Adrenal gland (tissue), 12 donors: ENCODE data around the gene ALDH3B2. TPM values are rescaled to one million over a fixed set of nuclear protein-coding genes. Genes with fewer than 3 reads are reported as not detected.
A peak's percentile ranks its signal among the peaks of the same experiment; 100 is the strongest.

Experiments
- DNase-seq, 7 donors: peaks; one replicate each; pipeline ENCODE4 v3.0.0-alpha.2; 2019 to 2020
- H3K27ac ChIP-seq, 5 donors: fragments of 200-600 bp; sonication (generic) in 4 of 5; 1 replicate in 3 of 5; 2 replicates in 2 of 5; pipeline versions ENCODE4 v1.5.1 to v1.8.0; 2016 to 2020; ENCODE audit warnings: mild to moderate bottlenecking in 1 of 5
- H3K27me3 ChIP-seq: fragments of 200-600 bp; 2 replicates; pipeline ENCODE4 v1.8.0; 2021
- H3K36me3 ChIP-seq, 2 donors: fragments of 200-600 bp; replicated peaks in 1 of 2; 1 replicate in 1 of 2; 2 replicates in 1 of 2; pipeline versions ENCODE4 v1.5.1 to v1.8.0; 2018 to 2022
- H3K4me1 ChIP-seq, 2 donors: fragments of 200-600 bp; replicated peaks in 1 of 2; 1 replicate in 1 of 2; 2 replicates in 1 of 2; pipeline versions ENCODE4 v1.5.1 to v1.8.0; 2018 to 2021
- H3K4me3 ChIP-seq, 4 donors: fragments of 200-600 bp; sonication (generic) in 3 of 4; one replicate each; pipeline ENCODE4 v1.5.1; 2016 to 2018
- H3K9me3 ChIP-seq, 3 donors: fragments of 200-600 bp; sonication (generic) in 1 of 3; replicated peaks in 1 of 3; 1 replicate in 2 of 3; 2 replicates in 1 of 3; pipeline versions ENCODE4 v1.5.1 to v1.8.0; 2016 to 2021
- POLR2A ChIP-seq, 2 donors: fragments of 450-650 bp; IDR thresholded peaks; one replicate each; pipeline ENCODE4 v1.6.1; 2017; ENCODE audit warnings: antibody characterized with exemption in 2 of 2, mild to moderate bottlenecking in 2 of 2, moderate library complexity in 1 of 2
- WGBS, 4 donors: extraction: QIAGEN DNeasy Blood & Tissue Kit in 2 of 4; methylation state at CpG; one replicate each; pipeline versions ENCODE4 v1.1.5 to v1.1.7; 2013 to 2017; 5-methylcytosine and 5-hydroxymethylcytosine counted together
- intact Hi-C, 2 donors: fragments of 100-400 bp; cut with DNase I; formaldehyde crosslinking; loops; one replicate each; pipeline versions ENCODE4 v1.14.1 to v1.15.0; 2022 to 2023
- polyA plus RNA-seq, 3 donors: library from polyadenylated mRNA; stranded (reverse); fragments of 200-250 nt in 2 of 3; fragments of 350-450 nt in 1 of 3; fragmentation: Illumina TruSeq in 1 of 3; extraction: RNeasy Lipid Tissue Mini Kit (QIAGEN cat#74804) in 1 of 3; gene quantifications; one replicate each; pipeline ENCODE4 v1.2.3, GENCODE V29; 2013 to 2014
- total RNA-seq, 9 donors: library from RNA; depleted of rRNA in 4 of 9; stranded (reverse); fragments of >200 nt in 4 of 9; fragments of 120-200 nt in 1 of 9; fragmentation: NEBNext Ultra II Directional in 1 of 9; extraction: Animal tissue kit (Norgen Biotek cat#: 25700) in 1 of 9; gene quantifications; one replicate each; pipeline versions ENCODE4 v1.1.0 to v1.2.4, GENCODE V29; 2013 to 2023
- TF ChIP-seq, protein P1 (sequence below), 6 experiments: fragments of 450-650 bp in 4 of 6; fragments of 200-600 bp in 2 of 6; sonication (generic) in 1 of 6; IDR thresholded peaks; 1 replicate in 5 of 6; 2 replicates in 1 of 6; pipeline versions ENCODE4 v1.5.1 to v1.8.0; 2016 to 2021; ENCODE audit warnings: antibody characterized with exemption in 6 of 6, mild to moderate bottlenecking in 2 of 6, moderate library complexity in 1 of 6
- donor health status: healthy with polysubstance abuse.
- donor health status: Bipolar disorder and iron deficiency.
- donor health status: DM: yes; HTN: yes; CAD: no.
- donor health status: DM: no; HTN: no; CAD: no.
- donor health status: DM: no; HTN: no; CAD: no.
- donor health status: DM: yes; HTN: yes; CAD: no.

ALDH3B2 gene
- total and polyA plus RNA-seq, 12 donors: 0.10 TPM; not detected in 11

DNA sequence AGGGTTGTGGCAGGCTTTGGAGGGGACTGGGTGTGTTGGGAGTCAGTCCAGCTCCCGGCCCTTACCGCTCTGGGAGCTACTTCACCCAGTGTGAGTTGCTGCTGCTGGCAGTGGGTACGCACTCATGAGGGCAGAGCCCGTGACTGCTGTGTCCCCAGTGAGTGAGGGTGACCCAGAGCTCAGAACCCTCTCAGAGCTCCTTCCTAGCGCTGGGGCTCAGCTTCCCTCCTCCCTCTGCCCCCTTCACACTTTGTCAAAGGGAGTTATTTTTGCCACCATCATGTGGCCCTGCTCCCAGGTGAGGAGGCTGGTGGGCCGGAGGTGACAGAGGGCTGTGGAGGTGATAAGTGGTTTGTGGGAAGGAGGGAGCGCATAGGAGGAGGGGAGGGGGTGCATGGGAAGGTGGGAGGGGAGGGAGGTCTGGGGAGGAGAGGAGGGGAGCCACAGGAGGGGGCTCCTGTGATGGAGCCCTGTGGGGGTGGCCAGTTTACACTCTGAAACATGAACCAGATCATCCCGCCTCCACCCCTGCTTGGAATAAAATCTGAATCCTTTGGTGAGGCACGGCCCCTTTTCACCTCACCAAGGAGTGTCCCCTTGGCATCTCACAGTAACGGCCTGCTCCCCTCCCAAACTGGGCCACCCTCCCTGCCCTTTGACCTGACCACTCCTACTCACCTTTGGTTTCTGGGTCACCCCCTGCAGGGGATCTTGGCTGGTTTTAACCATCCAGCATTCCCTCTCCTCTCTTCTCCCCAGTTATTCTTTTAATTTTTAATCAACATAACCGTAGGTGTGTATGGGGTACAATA is 57.8 kb downstream of the ALDH3B2 start:
- TF ChIP-seq, protein P1, sequence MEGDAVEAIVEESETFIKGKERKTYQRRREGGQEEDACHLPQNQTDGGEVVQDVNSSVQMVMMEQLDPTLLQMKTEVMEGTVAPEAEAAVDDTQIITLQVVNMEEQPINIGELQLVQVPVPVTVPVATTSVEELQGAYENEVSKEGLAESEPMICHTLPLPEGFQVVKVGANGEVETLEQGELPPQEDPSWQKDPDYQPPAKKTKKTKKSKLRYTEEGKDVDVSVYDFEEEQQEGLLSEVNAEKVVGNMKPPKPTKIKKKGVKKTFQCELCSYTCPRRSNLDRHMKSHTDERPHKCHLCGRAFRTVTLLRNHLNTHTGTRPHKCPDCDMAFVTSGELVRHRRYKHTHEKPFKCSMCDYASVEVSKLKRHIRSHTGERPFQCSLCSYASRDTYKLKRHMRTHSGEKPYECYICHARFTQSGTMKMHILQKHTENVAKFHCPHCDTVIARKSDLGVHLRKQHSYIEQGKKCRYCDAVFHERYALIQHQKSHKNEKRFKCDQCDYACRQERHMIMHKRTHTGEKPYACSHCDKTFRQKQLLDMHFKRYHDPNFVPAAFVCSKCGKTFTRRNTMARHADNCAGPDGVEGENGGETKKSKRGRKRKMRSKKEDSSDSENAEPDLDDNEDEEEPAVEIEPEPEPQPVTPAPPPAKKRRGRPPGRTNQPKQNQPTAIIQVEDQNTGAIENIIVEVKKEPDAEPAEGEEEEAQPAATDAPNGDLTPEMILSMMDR (IDR thresholded peaks at IDR 0.05): no peak
- TF ChIP-seq POLR2A (IDR thresholded peaks at IDR 0.05): no peak
- Histone ChIP-seq H3K9me3 (no peaks in the 10 kb centered on the region), H3K4me3 (no peak overlapping the region), H3K27ac (no peak overlapping the region), H3K4me1 (no peaks in the 10 kb centered on the region), H3K36me3 (peaks cover 0 to 8% of the 10 kb centered on the region in 2 donors), H3K27me3 (peaks cover 9% of the 10 kb centered on the region)
- intact Hi-C loops: no loop called here
- WGBS, 4 donors: 33 to 38% (median 36%) methylated on average over 5 to 11 of the region's 11 CpGs
- no peak for DNase-seq

DNA sequence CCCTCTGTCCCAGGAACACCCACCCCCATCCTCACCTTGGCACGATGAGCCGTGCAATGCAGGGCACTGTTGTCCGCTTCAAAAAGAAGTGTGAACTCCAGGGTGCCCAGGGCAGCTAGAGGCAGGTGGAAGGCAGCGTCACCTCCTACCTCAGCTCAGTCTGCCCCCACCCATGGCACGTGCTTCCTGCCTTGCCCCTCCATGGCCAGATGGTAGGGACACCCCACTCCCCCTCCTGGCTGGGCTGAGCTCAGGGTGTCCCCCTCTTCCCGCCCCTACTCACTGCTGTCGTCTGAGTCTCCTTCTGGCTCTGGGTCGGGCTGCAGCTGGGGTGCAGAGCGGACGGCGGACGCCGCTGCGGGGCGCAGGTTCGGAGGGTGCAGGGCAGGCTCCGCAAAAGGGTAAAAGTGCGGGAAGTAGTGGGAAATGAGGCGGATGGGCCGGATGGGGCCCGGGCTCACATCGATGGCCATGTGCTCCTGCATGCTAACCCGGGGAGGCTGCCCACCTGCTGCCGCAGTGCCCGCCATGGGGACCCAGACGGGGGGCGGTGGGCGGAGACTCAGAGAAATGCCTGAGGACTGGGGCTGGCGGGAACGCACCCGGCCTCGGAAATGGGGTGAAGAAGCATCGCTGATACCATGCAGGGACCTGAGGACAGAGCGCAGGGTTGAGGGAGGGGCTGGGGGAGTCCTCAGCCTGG is 58.5 kb downstream of the ALDH3B2 start:
- no peaks in the 10 kb centered on the region for H3K9me3 ChIP-seq
- peaks cover 9% of the 10 kb centered on the region for H3K27me3 ChIP-seq
- no peak overlapping the region for H3K4me3 ChIP-seq
- peaks cover 0 to 16% of the 10 kb centered on the region in 2 donors for H3K36me3 ChIP-seq
- WGBS, 4 donors: 22 to 46% (median 26%) methylated on average over 31 to 34 of the region's 34 CpGs
- no peak for DNase-seq
- H3K4me1 ChIP-seq: no peaks in the 10 kb centered on the region
- no peak overlapping the region for H3K27ac ChIP-seq
- TF ChIP-seq, protein P1 (IDR thresholded peaks at IDR 0.05): no peak
- no peak for TF ChIP-seq POLR2A (IDR thresholded peaks at IDR 0.05)
- intact Hi-C loops: no loop called here

DNA sequence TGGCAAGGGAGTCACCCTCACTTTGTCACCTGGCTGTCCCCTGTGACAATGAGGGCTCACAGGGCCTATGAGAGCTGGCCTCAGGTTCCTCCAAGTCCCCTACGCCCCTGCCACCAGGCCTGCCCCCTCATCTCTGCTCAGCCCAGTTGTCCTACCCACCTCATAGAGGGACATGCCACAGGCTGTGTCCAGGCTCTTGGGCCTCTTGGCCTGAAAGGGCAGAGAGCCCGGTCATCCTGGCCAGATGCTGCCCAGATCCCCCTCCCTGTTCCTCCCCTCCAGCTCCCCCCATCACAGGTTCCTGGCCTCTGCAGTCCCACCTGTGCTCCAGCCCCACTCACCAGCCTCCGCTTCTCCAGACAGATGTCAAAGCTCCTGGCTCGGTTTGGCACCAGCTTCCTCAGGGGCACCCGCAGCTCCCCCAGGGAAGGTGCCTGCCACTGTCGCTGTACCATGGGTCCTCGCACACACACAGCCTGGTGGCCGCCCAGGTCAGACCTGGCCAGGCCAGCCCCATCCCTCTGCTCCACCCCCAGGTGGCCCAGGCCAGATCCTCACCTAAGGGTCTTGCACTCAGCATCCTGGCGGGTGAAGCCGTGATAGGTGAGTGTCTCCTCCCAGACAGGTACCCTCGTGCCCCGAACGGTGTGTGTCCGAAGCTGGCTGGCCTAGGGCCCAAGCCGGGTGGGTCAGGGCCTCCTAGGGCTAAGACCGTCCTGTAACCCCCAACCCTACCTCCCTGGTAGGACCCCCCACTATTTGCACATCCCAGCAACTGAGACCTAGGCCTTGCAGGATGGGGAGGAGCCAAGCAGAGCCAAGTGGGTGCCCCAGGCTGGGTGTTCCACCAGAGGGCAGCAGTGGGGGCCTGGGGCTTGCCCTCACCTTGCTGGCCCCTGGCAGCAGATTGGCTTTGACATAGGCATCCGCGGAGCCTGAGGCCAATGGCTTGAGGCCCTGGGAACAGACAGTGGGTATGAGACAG is 59.4 kb downstream of the ALDH3B2 start:
- Histone ChIP-seq H3K4me3 (no peak overlapping the region), H3K27me3 (peaks cover 9% of the 10 kb centered on the region), H3K36me3 (peaks cover 0 to 24% of the 10 kb centered on the region in 2 donors), H3K9me3 (no peaks in the 10 kb centered on the region), H3K27ac (peak overlapping the region in 1 of 5 donors; percentile 11), H3K4me1 (no peaks in the 10 kb centered on the region)
- TF ChIP-seq, protein P1 (IDR thresholded peaks at IDR 0.05): peak in 5 of 6 experiments; percentile 26 to 45 (median 37)
- no peak for TF ChIP-seq POLR2A (IDR thresholded peaks at IDR 0.05)
- intact Hi-C loops: no loop called here
- DNase-seq: peak in 3 of 7 donors; percentile 24 to 61 (median 55)
- WGBS, 4 donors: 73 to 77% (median 75%) methylated on average over 3 to 18 of the region's 18 CpGs
